ENCODE measurements around the gene PLAC1.

GRCh38 chrX:134706138-134706537 lies 47.9 kb upstream of the PLAC1 start:
- TF ChIP-seq CTCF (IDR thresholded peaks at IDR 0.05; ENCODE audit: low read depth, low read length) (no peak), EZH2phosphoT487 (IDR thresholded peaks at IDR 0.05; ENCODE audit: low read depth) (no peak)

Measured in OCI-LY3 (cell line).